Measurements from ENCODE around the gene ABCB8.

- TF ChIP-seq POLR2A (IDR thresholded peaks at IDR 0.05): no peak
- no peak for TF ChIP-seq CTCF (IDR thresholded peaks at IDR 0.05)
Observed at GRCh38 chr7:151046603-151047573, 18.6 kb downstream of the ABCB8 start.

All from upper lobe of left lung (tissue), 4 donors.